GM12892 (cell line): ENCODE measurements around the gene TMEM176B.

ENCODE experiments used
- POLR2A ChIP-seq: IDR thresholded peaks from 2 replicates; pipeline ENCODE4 v1.6.1; 2011; ENCODE audit warnings: low read depth, low read length, control low read depth
- POLR2AphosphoS5 ChIP-seq: IDR thresholded peaks from 2 replicates; pipeline ENCODE4 v1.6.1; 2011; ENCODE audit warnings: low read depth, low read length, control low read depth
- TAF1 ChIP-seq: IDR thresholded peaks from 2 replicates; pipeline ENCODE4 v1.6.1; 2011; ENCODE audit warnings: low read depth, mild to moderate bottlenecking, control low read depth, low read length, borderline replicate concordance

GRCh38 chr7:150823484-150824126 is 23.4 kb upstream of the TMEM176B start:
- TF ChIP-seq TAF1 (no peak), POLR2A (no peak), POLR2AphosphoS5 (no peak)
